GM18508 (cell line): ENCODE data around the gene UPB1.
A peak's percentile ranks its signal among the peaks of the same experiment; 100 is the strongest.
"Not testable (repeated sequence)": the region's sequence is repeated elsewhere in the genome, so short reads cannot be mapped to it uniquely, and the experiment has no call there.

Experiments
- ATAC-seq: cut with Tn5 transposase; IDR thresholded peaks from one replicate; pipeline ENCODE4 v1.9.1; 2021; ENCODE audit warnings: moderate number of reproducible peaks; ENCODE audit not compliant: insufficient read depth, unreplicated experiment

Gene UPB1

GRCh38 chr22:24525416-24526037 is 30.4 kb downstream of the UPB1 start:
- peak; percentile 60 for ATAC-seq

- ATAC-seq: no peak
These were observed 31.1 kb downstream of the UPB1 start for GRCh38 chr22:24526191-24526590.

- no peak for ATAC-seq
These were observed 34.8 kb downstream of the UPB1 start for GRCh38 chr22:24529898-24530297.

- ATAC-seq: not testable (repeated sequence)
These were observed 35.8 kb downstream of the UPB1 start for GRCh38 chr22:24530968-24531367.

- no peak for ATAC-seq
These were observed 36.9 kb downstream of the UPB1 start for GRCh38 chr22:24532075-24532474.

- no peak for ATAC-seq
These were observed 40.2 kb downstream of the UPB1 start for GRCh38 chr22:24535348-24535747.

GRCh38 chr22:24536089-24536488 is 41.0 kb downstream of the UPB1 start:
- ATAC-seq: no peak

- ATAC-seq: no peak
These were observed 45.3 kb downstream of the UPB1 start for GRCh38 chr22:24540470-24540869.

GRCh38 chr22:24541681-24542515 is 46.8 kb downstream of the UPB1 start:
- no peak for ATAC-seq

GRCh38 chr22:24542641-24543040 is 47.5 kb downstream of the UPB1 start:
- ATAC-seq: no peak

- no peak for ATAC-seq
These were observed 48.1 kb downstream of the UPB1 start for GRCh38 chr22:24543185-24543601.

- no peak for ATAC-seq
These were observed 48.6 kb downstream of the UPB1 start for GRCh38 chr22:24543679-24544243.

GRCh38 chr22:24548812-24549211 is 53.7 kb downstream of the UPB1 start:
- ATAC-seq: no peak

- no peak for ATAC-seq
These were observed 55.1 kb downstream of the UPB1 start for GRCh38 chr22:24550028-24550901.

- no peak for ATAC-seq
These were observed 55.8 kb downstream of the UPB1 start for GRCh38 chr22:24550902-24551435.

- ATAC-seq: not testable (repeated sequence)
These were observed 57.6 kb downstream of the UPB1 start for GRCh38 chr22:24552503-24553286.

- ATAC-seq: no peak
These were observed 58.6 kb downstream of the UPB1 start for GRCh38 chr22:24553597-24554312.

GRCh38 chr22:24554313-24555164 is 59.4 kb downstream of the UPB1 start, which contains the start of gene GUCD1:
Gene GUCD1, minus strand, starts transcription at chr22:24555138. Its CDS starts 147 bp downstream, at chr22:24554991.
- no peak for ATAC-seq
